HG03571 (cell line): ENCODE measurements around the gene P2RY14.
"Not testable (repeated sequence)": the region's sequence is repeated elsewhere in the genome, so short reads cannot be mapped to it uniquely, and the experiment has no call there.

ENCODE experiments used
- ATAC-seq: cut with Tn5 transposase; IDR thresholded peaks from one replicate; pipeline ENCODE4 v1.9.1; 2021; ENCODE audit not compliant: unreplicated experiment

P2RY14 gene

DNA sequence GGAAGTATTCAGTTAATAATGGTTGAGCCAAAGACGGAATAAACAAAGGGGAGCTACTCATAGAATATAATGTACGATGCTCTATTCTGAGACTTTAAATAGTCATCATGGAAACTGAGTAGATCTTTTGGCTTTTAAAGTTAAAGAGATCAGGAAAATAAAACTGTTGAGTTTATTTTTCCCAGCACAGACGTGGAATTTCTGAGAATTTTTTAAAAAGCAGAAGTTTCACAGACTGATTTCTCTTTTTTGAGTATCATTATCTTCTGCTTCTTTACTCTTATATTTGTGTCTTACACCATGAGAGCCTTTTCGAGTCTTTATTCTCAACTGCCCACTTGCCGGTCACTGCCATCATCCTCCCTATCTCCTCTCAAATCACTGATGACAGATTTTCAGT, 13.2 kb downstream of the P2RY14 start:
- ATAC-seq: no peak

GRCh38 chr3:151264605-151265004, 13.7 kb downstream of the P2RY14 start:
- no peak for ATAC-seq

DNA sequence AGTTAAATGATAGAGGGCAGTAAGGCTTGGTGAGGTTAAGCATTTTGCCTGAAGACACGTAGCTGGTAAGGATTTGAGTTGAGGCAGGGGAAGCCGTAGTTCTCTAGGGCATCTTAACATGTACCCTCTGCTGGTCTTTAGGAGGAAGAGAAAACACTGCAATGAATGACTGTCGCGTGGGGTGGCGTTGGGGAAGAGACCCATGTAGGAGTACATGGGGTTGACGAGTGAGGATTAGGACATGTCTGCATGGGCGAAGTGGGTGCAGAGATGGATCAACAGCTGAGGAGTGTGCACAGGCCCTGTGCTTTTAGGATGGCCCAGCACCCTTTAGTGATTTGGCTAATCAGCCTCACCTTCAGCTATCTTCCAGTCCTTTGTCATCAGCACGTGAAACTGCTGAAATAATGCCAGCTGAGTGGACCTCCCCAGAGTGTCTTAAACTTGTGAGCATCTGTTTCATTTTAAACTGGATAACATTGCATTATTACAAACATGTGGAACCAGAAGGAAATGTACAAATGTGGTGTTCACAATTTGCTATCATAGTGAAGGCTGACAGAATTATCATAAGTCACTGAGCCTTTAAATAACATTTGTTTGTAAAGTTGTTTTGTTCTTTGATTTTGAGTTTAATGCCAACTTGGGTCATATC, 15.3 kb downstream of the P2RY14 start:
- no peak for ATAC-seq

DNA sequence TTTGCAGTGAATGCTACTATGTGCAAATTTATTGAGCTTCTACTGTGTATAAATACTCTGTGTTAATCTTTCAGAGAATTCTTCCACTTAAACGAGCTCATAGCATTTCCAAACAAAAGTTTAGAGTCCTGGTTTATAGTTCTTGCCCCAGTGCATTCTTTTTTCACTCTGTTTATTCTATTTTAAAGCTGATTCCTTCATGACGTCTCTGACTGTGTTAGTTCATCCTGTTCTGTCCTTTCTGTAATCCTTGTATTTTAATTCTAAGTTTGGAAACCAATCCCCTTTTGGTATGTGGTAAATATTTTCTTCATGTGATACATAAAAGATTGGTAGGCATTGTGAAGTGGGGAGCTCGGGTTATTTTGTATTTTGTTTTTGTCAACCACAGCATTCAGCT, 18.7 kb downstream of the P2RY14 start:
- ATAC-seq: no peak

GRCh38 chr3:151256749-151257148, 21.6 kb downstream of the P2RY14 start:
- no peak for ATAC-seq

GRCh38 chr3:151248772-151249337, 29.5 kb downstream of the P2RY14 start:
- ATAC-seq: no peak

- not testable (repeated sequence) for ATAC-seq
These were observed 36.3 kb downstream of the P2RY14 start for GRCh38 chr3:151242006-151242405.

DNA sequence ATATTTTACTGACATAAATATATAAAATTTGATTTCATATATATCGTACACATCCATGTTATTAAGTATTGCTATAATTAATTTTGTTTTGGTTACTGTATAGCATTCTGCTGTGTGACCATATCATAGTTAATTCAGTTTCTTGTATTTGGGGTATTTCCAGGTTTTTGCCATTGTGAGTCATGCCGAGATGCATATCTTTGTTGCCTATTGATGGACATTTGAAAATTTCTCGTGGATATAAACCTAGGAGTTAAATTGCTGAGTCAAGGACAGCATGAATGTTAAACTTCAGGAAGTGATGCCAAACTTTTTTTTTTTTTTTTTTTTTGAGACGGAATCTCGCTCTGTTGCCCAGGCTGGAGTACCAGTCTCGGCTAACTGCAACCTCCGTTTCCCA, 41.6 kb downstream of the P2RY14 start:
- ATAC-seq: no peak

DNA sequence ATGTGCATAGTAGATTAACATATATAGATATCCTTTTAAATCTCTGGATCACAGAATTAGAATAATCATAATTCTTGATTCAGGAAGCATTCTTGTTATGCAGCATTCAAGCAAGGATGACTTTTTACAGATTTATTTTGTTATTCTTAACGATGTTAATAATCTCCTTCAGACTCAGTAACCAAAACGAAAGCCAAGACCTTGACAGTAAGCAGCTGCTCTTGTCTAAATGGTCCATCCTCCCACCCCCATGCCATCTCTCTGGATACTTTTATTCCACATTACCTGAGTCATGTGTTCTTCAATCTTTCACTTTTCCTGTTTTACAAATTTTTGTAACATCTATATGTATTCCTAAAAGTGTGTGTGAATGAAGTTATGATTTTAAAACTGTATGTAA, 42.0 kb downstream of the P2RY14 start:
- no peak for ATAC-seq

DNA sequence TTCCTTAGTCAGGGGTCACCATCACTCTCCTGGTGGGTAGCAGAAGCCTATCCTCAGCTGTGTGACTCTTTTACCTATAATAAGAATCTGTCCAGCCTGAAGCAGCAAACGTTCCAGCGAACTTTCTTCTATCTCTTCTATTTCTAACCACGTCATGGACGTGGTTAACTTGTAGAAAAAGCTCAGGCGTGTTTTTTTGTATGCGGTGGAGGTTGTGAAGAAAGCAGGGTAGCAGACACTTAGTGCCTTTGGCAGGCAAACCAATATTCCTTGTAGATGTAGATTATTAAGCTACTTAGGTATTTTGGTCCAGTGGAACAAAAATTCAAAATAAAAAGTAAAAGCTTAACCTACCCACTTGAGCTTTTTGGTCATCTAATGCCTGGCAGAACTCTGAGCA, 43.5 kb downstream of the P2RY14 start:
- ATAC-seq: no peak

DNA sequence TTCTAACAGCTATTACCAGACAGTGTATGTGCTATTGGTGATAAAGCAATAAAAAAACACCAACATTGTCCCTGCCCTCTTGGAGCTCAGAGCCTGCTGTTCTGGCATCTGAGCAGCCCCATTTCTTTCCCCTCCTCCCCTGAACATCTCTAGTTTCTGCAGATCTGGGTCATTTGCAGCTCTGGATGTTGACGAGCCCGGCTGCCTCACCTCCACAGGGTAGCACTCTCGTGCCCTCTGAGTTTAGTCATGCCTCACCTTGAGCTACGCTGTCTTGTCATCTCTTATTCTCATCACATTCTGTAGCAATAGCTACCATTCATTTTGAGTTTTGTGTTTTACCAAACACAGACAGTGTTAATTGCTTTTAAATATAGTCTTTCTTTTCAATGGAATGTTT, 45.4 kb downstream of the P2RY14 start:
- ATAC-seq: no peak

- ATAC-seq: not testable (repeated sequence)
These were observed 45.9 kb downstream of the P2RY14 start for GRCh38 chr3:151232403-151232802.

DNA sequence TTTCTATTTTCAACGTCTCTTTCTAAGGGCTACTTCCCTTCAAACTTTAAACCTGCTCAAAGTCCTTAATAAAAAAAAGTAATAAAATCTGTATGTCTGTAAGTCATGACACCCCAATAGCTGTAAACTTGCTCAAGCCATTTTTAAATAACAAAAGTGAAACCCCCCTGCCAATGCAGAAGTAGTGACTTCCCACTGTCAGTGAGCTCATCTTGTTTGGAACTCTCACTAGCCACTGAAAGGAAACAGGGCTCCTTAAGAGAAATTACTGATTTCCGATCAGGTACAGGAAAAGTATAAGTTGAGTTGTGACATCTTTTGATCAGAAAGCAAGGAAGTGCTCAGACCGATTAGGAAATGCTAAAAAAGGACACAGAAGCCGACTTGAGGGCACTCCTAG, 47.7 kb downstream of the P2RY14 start:
- no peak for ATAC-seq

- no peak for ATAC-seq
These were observed 49.7 kb downstream of the P2RY14 start for GRCh38 chr3:151228666-151229040.

- ATAC-seq: peak; percentile 94
These were observed 50.3 kb downstream of the P2RY14 start for GRCh38 chr3:151227807-151228665.

DNA sequence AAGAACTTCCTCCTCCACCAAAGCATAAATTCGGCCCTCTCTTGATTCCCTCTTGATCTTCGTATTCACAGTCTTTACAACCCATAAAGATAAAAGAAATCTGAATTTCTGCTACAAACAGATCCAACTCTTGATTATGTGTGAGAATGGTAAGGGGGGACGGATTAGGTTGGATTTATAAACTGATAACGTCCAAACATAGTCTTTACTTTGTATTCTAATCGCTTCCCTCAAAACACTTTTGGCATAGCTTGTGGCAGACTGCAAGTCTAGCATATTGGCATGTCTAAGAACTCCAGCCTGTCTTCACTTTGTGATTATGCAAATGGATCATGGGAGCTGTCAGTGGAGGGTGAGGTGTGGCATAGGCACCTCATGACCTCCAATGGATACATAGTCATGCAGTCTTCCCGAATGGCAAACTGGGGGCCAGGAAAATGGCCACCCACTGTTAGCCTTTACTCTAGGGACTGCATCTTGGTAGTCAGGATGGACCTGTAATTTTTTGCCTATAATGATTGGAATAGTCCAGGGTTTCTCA, 51.0 kb downstream of the P2RY14 start:
- ATAC-seq: peak; percentile 30

DNA sequence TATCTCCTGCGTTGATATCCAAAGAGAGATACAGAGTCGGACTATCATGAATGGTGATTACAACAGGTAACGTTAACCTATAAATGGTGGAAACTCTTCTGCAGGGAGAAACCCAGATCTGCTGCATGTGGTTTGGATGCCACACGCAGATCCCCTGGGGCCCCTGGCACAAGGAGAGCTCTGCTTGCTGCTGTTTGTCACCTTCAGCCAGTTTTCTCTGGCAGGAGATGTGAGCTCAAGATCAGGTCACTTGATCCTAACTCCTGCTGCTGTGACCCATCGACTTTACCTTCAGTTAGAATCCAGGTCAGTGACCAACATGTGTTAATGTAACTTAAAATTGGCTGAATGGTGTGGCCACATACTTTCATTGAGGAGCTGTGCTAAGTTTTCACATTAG, 51.5 kb downstream of the P2RY14 start:
- ATAC-seq: no peak

- no peak for ATAC-seq
These were observed 52.2 kb downstream of the P2RY14 start for GRCh38 chr3:151226088-151226563.

DNA sequence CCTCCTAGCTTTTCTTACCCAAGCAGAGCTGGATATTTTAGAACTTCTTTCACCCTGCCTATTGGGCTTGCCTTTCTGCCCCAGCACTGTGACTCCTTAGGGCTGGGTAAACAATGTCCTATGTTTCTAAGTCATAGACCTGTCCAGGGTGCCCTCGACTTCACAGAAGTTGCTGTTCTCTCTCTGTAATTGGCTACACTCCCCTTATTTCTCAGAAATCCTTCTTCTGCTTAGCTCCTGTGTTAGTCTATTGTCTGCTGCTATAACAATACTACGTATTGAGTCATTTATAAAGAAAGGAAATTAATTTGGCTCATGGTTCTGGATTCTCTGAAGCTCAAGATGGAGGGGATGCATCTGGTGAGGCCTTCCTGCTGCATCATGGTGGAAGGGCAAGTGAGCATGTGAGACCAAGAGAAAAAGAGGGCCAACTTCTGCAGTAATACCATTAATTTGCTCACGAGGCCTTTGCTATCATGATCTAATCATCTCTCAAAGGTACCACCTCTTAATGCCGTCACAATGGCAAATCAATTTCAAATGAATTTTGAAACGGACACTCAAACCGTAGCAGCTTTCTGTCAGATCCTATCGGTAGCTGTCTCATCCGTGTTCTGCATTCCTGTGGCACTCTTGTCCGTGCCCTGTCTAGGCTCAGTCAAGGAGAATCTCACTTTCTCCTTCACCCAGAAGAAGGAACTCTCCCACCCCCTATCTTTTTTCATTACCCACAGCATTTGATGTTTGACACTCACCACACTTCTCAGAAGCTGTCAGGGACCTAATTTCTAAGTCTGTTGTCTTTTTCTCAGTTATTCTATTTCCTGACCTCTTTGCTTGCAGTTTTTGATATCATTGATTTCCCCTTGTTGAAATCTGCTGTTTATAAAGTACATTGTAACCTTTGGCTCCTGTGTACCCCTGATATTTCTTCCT, 53.0 kb downstream of the P2RY14 start:
- no peak for ATAC-seq

DNA sequence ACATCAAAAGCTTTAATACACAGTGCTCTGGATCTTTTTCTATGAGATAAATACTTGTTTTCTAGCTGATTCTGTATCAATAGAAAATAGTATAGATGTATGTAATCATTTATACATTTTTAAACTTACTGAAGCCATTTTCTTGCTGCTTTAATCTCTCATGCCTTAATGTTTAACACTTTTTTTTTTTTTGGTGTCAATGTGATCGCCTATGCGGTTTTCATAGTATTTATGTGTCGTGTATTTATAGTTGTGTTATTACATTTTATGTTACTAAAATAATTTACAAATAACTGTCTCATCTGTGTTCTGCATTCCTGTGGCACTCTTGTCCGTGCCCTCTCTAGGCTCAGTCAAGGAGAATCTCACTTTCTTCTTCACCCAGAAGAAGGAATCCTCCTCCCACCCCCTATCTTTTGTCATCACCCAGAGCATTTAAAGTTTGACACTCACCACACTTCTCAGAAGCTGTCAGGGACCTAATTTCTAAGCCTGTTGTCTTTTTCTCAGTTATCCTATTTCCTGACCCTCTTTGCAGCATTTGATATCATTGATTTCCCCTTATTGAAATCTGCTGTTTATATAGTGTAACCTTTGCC, 54.0 kb downstream of the P2RY14 start:
- no peak for ATAC-seq
